NCI-H69 (cell line): Measurements from ENCODE around the gene NTRK3.
"Not testable (repeated sequence)": the region's sequence is repeated elsewhere in the genome, so short reads cannot be mapped to it uniquely, and the experiment has no call there.

Source experiments
- DNase-seq: peaks from one replicate; lab custom pipeline; 2025; lab: John Stamatoyannopoulos, UW

NTRK3 gene

GRCh38 chr15:88072598-88073390 is 183.7 kb downstream of the NTRK3 start:
- DNase-seq: no peak

GRCh38 chr15:88072133-88072532 is 184.4 kb downstream of the NTRK3 start:
- DNase-seq: not testable (repeated sequence)

- no peak for DNase-seq
Observed at GRCh38 chr15:88071141-88071540, 185.4 kb downstream of the NTRK3 start.

- DNase-seq: no peak
Observed at GRCh38 chr15:88069561-88069960, 187.0 kb downstream of the NTRK3 start.

GRCh38 chr15:88067331-88067685 is 189.2 kb downstream of the NTRK3 start:
- DNase-seq: no peak

GRCh38 chr15:88066636-88067330 is 189.8 kb downstream of the NTRK3 start:
- DNase-seq: no peak

- no peak for DNase-seq
Observed at GRCh38 chr15:88061452-88061851, 195.1 kb downstream of the NTRK3 start.

GRCh38 chr15:88060383-88060782 is 196.2 kb downstream of the NTRK3 start:
- DNase-seq: no peak

- DNase-seq: no peak
Observed at GRCh38 chr15:88057836-88058235, 198.7 kb downstream of the NTRK3 start.

- no peak for DNase-seq
Observed at GRCh38 chr15:88049506-88049905, 207.0 kb downstream of the NTRK3 start.

GRCh38 chr15:88048755-88049154 is 207.8 kb downstream of the NTRK3 start:
- DNase-seq: no peak

- no peak for DNase-seq
Observed at GRCh38 chr15:88048237-88048636, 208.3 kb downstream of the NTRK3 start.

GRCh38 chr15:88046576-88047129 is 209.9 kb downstream of the NTRK3 start:
- no peak for DNase-seq

- DNase-seq: no peak
Observed at GRCh38 chr15:88043396-88043795, 213.1 kb downstream of the NTRK3 start.

GRCh38 chr15:88042047-88042446 is 214.5 kb downstream of the NTRK3 start:
- no peak for DNase-seq

- no peak for DNase-seq
Observed at GRCh38 chr15:88040516-88040915, 216.0 kb downstream of the NTRK3 start.

GRCh38 chr15:88038261-88038660 is 218.3 kb downstream of the NTRK3 start:
- no peak for DNase-seq

GRCh38 chr15:88036154-88036839 is 220.2 kb downstream of the NTRK3 start:
- DNase-seq: no peak

- no peak for DNase-seq
Observed at GRCh38 chr15:88035381-88035780, 221.2 kb downstream of the NTRK3 start.

- DNase-seq: not testable (repeated sequence)
Observed at GRCh38 chr15:88033421-88033820, 223.1 kb downstream of the NTRK3 start.

- DNase-seq: no peak
Observed at GRCh38 chr15:88032787-88033186, 223.8 kb downstream of the NTRK3 start.

- no peak for DNase-seq
Observed at GRCh38 chr15:88031461-88031860, 225.1 kb downstream of the NTRK3 start.

- DNase-seq: no peak
Observed at GRCh38 chr15:88029696-88030095, 226.8 kb downstream of the NTRK3 start.
